H1 (cell line): Measurements from ENCODE around the gene OXTR. TPM values are rescaled to one million over a fixed set of nuclear protein-coding genes. Genes with fewer than 3 reads are reported as not detected.

Experiments
- CTCF ChIA-PET: fragments of 300-600 bp; sonication (Branson Sonifier 250); formaldehyde crosslinking; loops from one replicate; lab custom pipeline; 2021; ENCODE audit not compliant: partially characterized antibody; lab: Charles Lee
- POLR2A ChIA-PET: fragments of 300-600 bp; sonication (Branson Sonifier 250); formaldehyde crosslinking; loops from one replicate; lab custom pipeline; 2021; ENCODE audit warnings: inconsistent platforms; ENCODE audit not compliant: partially characterized antibody; lab: Charles Lee
- DNase-seq, 2 experiments: peaks; one replicate each; pipeline versions ENCODE4 v3.0.0 to v3.0.0-alpha.2; 2010 to 2022; ENCODE audit warnings: low spot score in 2 of 2, low read depth in 1 of 2, mixed read lengths in 1 of 2
- FAIRE-seq: peaks from 2 replicates; lab custom pipeline; 2011; peaks lifted over from hg19 to GRCh38; lab: Jason Lieb, UNC
- H2AFZ ChIP-seq: 2 replicates; pipeline ENCODE4 v1.8.1; 2012; ENCODE audit warnings: low read length, inconsistent platforms
- H2AK5ac ChIP-seq: 2 replicates; pipeline ENCODE4 v1.6.1; 2013; ENCODE audit warnings: low read depth, low read length
- H2BK120ac ChIP-seq: replicated peaks from 2 replicates; pipeline ENCODE3; 2013; ENCODE audit warnings: low read depth, low read length, inconsistent platforms
- H2BK12ac ChIP-seq: 2 replicates; pipeline ENCODE4 v1.6.1; 2013; ENCODE audit warnings: low read depth, low read length
- H2BK15ac ChIP-seq: 2 replicates; pipeline ENCODE4 v1.6.1; 2013; ENCODE audit warnings: low read length
- H2BK20ac ChIP-seq: 2 replicates; pipeline ENCODE4 v1.6.1; 2013; ENCODE audit warnings: low read length
- H2BK5ac ChIP-seq: 2 replicates; pipeline ENCODE4 v1.6.1; 2013; ENCODE audit warnings: low read depth, low read length
- H3K14ac ChIP-seq: 2 replicates; pipeline ENCODE4 v1.6.1; 2013; ENCODE audit warnings: inconsistent platforms; ENCODE audit not compliant: insufficient read length
- H3K18ac ChIP-seq: 2 replicates; pipeline ENCODE4 v1.6.1; 2013; ENCODE audit warnings: low read length; ENCODE audit errors: extremely low read depth
- H3K23ac ChIP-seq: 2 replicates; pipeline ENCODE4 v1.6.1; 2013; ENCODE audit warnings: inconsistent platforms; ENCODE audit not compliant: insufficient read length
- H3K23me2 ChIP-seq: 2 replicates; pipeline ENCODE4 v1.6.1; 2013; ENCODE audit warnings: low read depth, low read length
- H3K27ac ChIP-seq: 2 replicates; pipeline ENCODE4 v1.6.1; 2011; ENCODE audit warnings: low read depth, low read length, inconsistent platforms
- H3K27me3 ChIP-seq, 4 experiments: replicated peaks in 1 of 4; 1 replicate in 1 of 4; 2 replicates in 3 of 4; pipeline versions ENCODE4 v1.6.1 to v1.8.1; 2011 to 2013; ENCODE audit warnings: low read length in 3 of 4, mild to moderate bottlenecking in 3 of 4, inconsistent platforms in 2 of 4, mixed read lengths in 2 of 4, moderate library complexity in 1 of 4; ENCODE audit not compliant: control insufficient read depth in 3 of 4, insufficient read depth in 3 of 4; ENCODE audit errors: extremely low read depth in 1 of 4
- H3K36me3 ChIP-seq, 4 experiments: 2 replicates each; pipeline versions ENCODE4 v1.6.1 to v1.8.1; 2011 to 2013; ENCODE audit warnings: mild to moderate bottlenecking in 4 of 4, low read length in 3 of 4, moderate library complexity in 2 of 4, control low read depth in 1 of 4, inconsistent platforms in 1 of 4; ENCODE audit not compliant: insufficient read depth in 4 of 4, control insufficient read depth in 2 of 4
- H3K4ac ChIP-seq: replicated peaks from 2 replicates; pipeline ENCODE3; 2013; ENCODE audit warnings: low read length, low read depth, mixed read lengths, inconsistent platforms; ENCODE audit not compliant: insufficient read length
- H3K4me1 ChIP-seq, 4 experiments: replicated peaks in 1 of 4; 1 replicate in 1 of 4; 2 replicates in 3 of 4; pipeline versions ENCODE4 v1.6.1 to v1.8.1; 2011 to 2013; ENCODE audit warnings: low read length in 3 of 4, inconsistent platforms in 2 of 4, mixed read lengths in 1 of 4; ENCODE audit not compliant: insufficient read depth in 4 of 4, control insufficient read depth in 3 of 4
- H3K4me2 ChIP-seq, 2 experiments: 2 replicates each; pipeline versions ENCODE4 v1.6.1 to v1.8.1; 2011 to 2013; ENCODE audit warnings: low read depth in 2 of 2, low read length in 2 of 2, control low read depth in 1 of 2, inconsistent platforms in 1 of 2, mild to moderate bottlenecking in 1 of 2; ENCODE audit not compliant: insufficient read depth in 1 of 2
- H3K4me3 ChIP-seq, 4 experiments: fragments of 200-600, 300-600 bp in 1 of 4; sonication (generic), shearing (Covaris generic), sonication (Bioruptor Twin) in 1 of 4; 2 replicates each; pipeline versions ENCODE4 v1.5.1 to v1.8.1; 2011 to 2016; ENCODE audit warnings: low read length in 4 of 4, low read depth in 3 of 4, control low read depth in 2 of 4, inconsistent platforms in 2 of 4, mild to moderate bottlenecking in 2 of 4, mixed read lengths in 1 of 4, moderate library complexity in 1 of 4; ENCODE audit not compliant: insufficient read depth in 2 of 4; ENCODE audit errors: extremely low read depth in 1 of 4
- H3K56ac ChIP-seq: replicated peaks from 2 replicates; pipeline ENCODE3; 2013; ENCODE audit warnings: low read depth, mild to moderate bottlenecking, mixed read lengths, low read length, inconsistent platforms; ENCODE audit not compliant: insufficient read length
- H3K79me1 ChIP-seq: 2 replicates; pipeline ENCODE4 v1.6.1; 2013; ENCODE audit warnings: low read depth, low read length, control low read depth
- H3K79me2 ChIP-seq, 2 experiments: 2 replicates each; pipeline versions ENCODE4 v1.6.1 to v1.8.1; 2012 to 2013; ENCODE audit warnings: low read length in 2 of 2, mild to moderate bottlenecking in 2 of 2, inconsistent platforms in 1 of 2; ENCODE audit not compliant: insufficient read depth in 2 of 2, control insufficient read depth in 1 of 2
- H3K9ac ChIP-seq, 4 experiments: replicated peaks in 1 of 4; 1 replicate in 1 of 4; 2 replicates in 3 of 4; pipeline versions ENCODE4 v1.6.1 to v1.8.1; 2011 to 2013; ENCODE audit warnings: low read depth in 3 of 4, low read length in 3 of 4, control low read depth in 2 of 4, mild to moderate bottlenecking in 2 of 4, moderate library complexity in 2 of 4, inconsistent platforms in 1 of 4; ENCODE audit errors: extremely low read depth in 1 of 4
- H3K9me3 ChIP-seq, 2 experiments: 2 replicates each; pipeline versions ENCODE4 v1.6.1 to v1.8.1; 2012 to 2013; ENCODE audit warnings: mild to moderate bottlenecking in 2 of 2, moderate library complexity in 2 of 2, control low read depth in 1 of 2, inconsistent platforms in 1 of 2, low read depth in 1 of 2, low read length in 1 of 2, mixed read lengths in 1 of 2; ENCODE audit not compliant: insufficient read depth in 2 of 2
- H4K20me1 ChIP-seq, 2 experiments: replicated peaks in 1 of 2; 2 replicates each; pipeline versions ENCODE3 to v1.8.1; 2011 to 2013; ENCODE audit warnings: inconsistent platforms in 2 of 2, low read length in 2 of 2, mild to moderate bottlenecking in 1 of 2; ENCODE audit not compliant: insufficient read depth in 2 of 2, control insufficient read depth in 1 of 2
- H4K5ac ChIP-seq: 2 replicates; pipeline ENCODE4 v1.6.1; 2013; ENCODE audit warnings: low read length, low read depth, mixed read lengths, inconsistent platforms; ENCODE audit not compliant: insufficient read length
- H4K8ac ChIP-seq: 2 replicates; pipeline ENCODE4 v1.8.0; 2013; ENCODE audit warnings: mild to moderate bottlenecking, moderate library complexity, low read length, inconsistent platforms; ENCODE audit not compliant: insufficient read depth; ENCODE audit errors: extremely low read depth
- H4K91ac ChIP-seq: replicated peaks from 2 replicates; pipeline ENCODE3; 2013; ENCODE audit warnings: low read length, mixed read lengths, inconsistent platforms; ENCODE audit not compliant: insufficient read length
- JUN ChIP-seq: IDR thresholded peaks from 2 replicates; pipeline ENCODE4 v1.6.1; 2011; ENCODE audit warnings: low read depth, mild to moderate bottlenecking, improper control_type of control experiment, low read length
- NANOG ChIP-seq: IDR thresholded peaks from 2 replicates; pipeline ENCODE4 v1.6.1; 2011; ENCODE audit warnings: low read length, low read depth, mild to moderate bottlenecking, inconsistent platforms; ENCODE audit not compliant: insufficient read depth, poor library complexity, severe bottlenecking
- NRF1 ChIP-seq: IDR thresholded peaks from 2 replicates; pipeline ENCODE4 v1.6.1; 2011; ENCODE audit warnings: mild to moderate bottlenecking, low read depth, low read length, improper control_type of control experiment
- POLR2A ChIP-seq, 2 experiments: IDR thresholded peaks; 1 replicate in 1 of 2; 2 replicates in 1 of 2; pipeline ENCODE4 v1.6.1; 2011; ENCODE audit warnings: low read depth in 2 of 2, low read length in 2 of 2, mild to moderate bottlenecking in 2 of 2; ENCODE audit errors: control extremely low read depth in 1 of 2
- RFX5 ChIP-seq: IDR thresholded peaks from 2 replicates; pipeline ENCODE4 v1.6.1; 2011; ENCODE audit warnings: low read depth, low read length, improper control_type of control experiment, borderline replicate concordance
- SAP30 ChIP-seq: fragments of 300-600 bp; sonication (generic); IDR thresholded peaks from 2 replicates; pipeline ENCODE4 v1.7.1; 2012; ENCODE audit warnings: low read length, moderate library complexity, mild to moderate bottlenecking, inconsistent platforms; ENCODE audit not compliant: insufficient read depth, insufficient replicate concordance
- SP4 ChIP-seq: IDR thresholded peaks from 2 replicates; pipeline ENCODE4 v1.6.1; 2012; ENCODE audit warnings: low read length, inconsistent platforms
- TAF7 ChIP-seq: optimal IDR thresholded peaks from 2 replicates; pipeline ENCODE3; 2011; ENCODE audit warnings: low read depth, mild to moderate bottlenecking, inconsistent platforms, low read length, moderate library complexity, borderline replicate concordance
- TEAD4 ChIP-seq: IDR thresholded peaks from 2 replicates; pipeline ENCODE4 v1.6.1; 2012; ENCODE audit warnings: low read depth, low read length, inconsistent platforms, mixed read lengths
- WGBS, 2 experiments: shearing (Covaris generic) in 1 of 2; methylation state at CpG; one replicate each; pipeline versions ENCODE4 v1.1.6 to v1.1.7; 2013 to 2015; ENCODE audit warnings: low lambda C conversion rate in 2 of 2, mixed read lengths in 2 of 2, inconsistent platforms in 1 of 2, low coverage in 1 of 2, missing lambda C conversion rate in 1 of 2; ENCODE audit not compliant: insufficient replicate concordance in 2 of 2, insufficient coverage in 1 of 2, insufficient read length in 1 of 2; ENCODE audit errors: extremely low coverage in 1 of 2, missing lambda C conversion rate in 1 of 2; 5-methylcytosine and 5-hydroxymethylcytosine counted together
- polyA plus RNA-seq, 7 experiments: library from polyadenylated mRNA; depleted of rRNA in 3 of 7; stranded (reverse) in 5 of 7; unstranded in 2 of 7; fragments of >200 nt in 5 of 7; fragments of 200-250 nt in 2 of 7; gene quantifications; 1 replicate in 5 of 7; 2 replicates in 1 of 7; 4 replicates in 1 of 7; pipeline versions ENCODE4 v1.2.1 to v1.2.3, GENCODE V29; 2011 to 2013; ENCODE audit warnings: missing spikeins in 2 of 7, mixed read lengths in 2 of 7
- total RNA-seq: library from RNA; stranded (reverse); fragmentation: NEBNext Ultra II Directional; extraction: Animal tissue kit (Norgen Biotek cat#: 25700); gene quantifications from 2 replicates; pipeline ENCODE4 v1.2.1, GENCODE V29; 2021
- TF ChIP-seq, protein P1 (sequence below): IDR thresholded peaks from 2 replicates; pipeline ENCODE4 v1.6.1; 2011; ENCODE audit warnings: low read depth, mild to moderate bottlenecking, low read length; ENCODE audit not compliant: insufficient read depth
- TF ChIP-seq, protein P2 (sequence below): IDR thresholded peaks from 2 replicates; pipeline ENCODE4 v1.6.1; 2012; ENCODE audit warnings: low read length, inconsistent platforms

Gene OXTR
- total and polyA plus RNA-seq, 2 of the 8 experiments (the other 6 are each of a cell fraction or from before 2014, with no cell fraction given), result 0.77 to 2.3 TPM

DNA sequence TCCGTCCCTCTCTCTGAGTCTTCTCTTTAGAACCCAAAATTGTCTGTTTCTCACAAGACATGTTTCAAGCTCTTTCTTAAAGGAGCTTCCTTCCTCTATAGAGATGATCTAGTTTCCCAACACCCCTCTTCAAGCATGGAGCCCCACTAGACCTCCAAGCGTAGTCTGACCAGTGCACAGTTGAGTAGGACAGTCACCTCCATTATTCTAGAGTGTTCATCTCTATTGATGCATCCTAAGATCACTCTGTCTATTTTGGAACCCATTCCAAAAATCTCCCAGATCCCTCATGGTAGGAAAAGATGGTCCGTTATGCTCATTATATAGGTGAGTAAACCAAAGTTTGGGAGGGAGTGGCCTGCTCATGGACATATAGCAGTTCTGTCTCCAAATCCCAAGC lies 39.9 kb downstream of the OXTR start:
- no peak overlapping the region for H3K4me2 ChIP-seq
- POLR2A ChIA-PET, result interaction anchor here (0.6 kb wide), 1 partner anchor 61 kb away, joined by 3 read pairs; no protein-coding TSS in a partner anchor
- no peak for TF ChIP-seq SP4
- no peak for TF ChIP-seq NRF1
- TF ChIP-seq POLR2A (IDR thresholded peaks at IDR 0.05; ENCODE audit: control extremely low read depth in 1 of 2, low read depth in 2 of 2, low read length in 2 of 2), result no peak
- TF ChIP-seq, protein P1, sequence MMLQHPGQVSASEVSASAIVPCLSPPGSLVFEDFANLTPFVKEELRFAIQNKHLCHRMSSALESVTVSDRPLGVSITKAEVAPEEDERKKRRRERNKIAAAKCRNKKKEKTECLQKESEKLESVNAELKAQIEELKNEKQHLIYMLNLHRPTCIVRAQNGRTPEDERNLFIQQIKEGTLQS, result no peak
- TF ChIP-seq TAF7, result no peak
- TF ChIP-seq JUN, result no peak
- TF ChIP-seq, protein P2, sequence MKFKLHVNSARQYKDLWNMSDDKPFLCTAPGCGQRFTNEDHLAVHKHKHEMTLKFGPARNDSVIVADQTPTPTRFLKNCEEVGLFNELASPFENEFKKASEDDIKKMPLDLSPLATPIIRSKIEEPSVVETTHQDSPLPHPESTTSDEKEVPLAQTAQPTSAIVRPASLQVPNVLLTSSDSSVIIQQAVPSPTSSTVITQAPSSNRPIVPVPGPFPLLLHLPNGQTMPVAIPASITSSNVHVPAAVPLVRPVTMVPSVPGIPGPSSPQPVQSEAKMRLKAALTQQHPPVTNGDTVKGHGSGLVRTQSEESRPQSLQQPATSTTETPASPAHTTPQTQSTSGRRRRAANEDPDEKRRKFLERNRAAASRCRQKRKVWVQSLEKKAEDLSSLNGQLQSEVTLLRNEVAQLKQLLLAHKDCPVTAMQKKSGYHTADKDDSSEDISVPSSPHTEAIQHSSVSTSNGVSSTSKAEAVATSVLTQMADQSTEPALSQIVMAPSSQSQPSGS, result no peak
- TF ChIP-seq NANOG, result no peak
- TF ChIP-seq TEAD4, result no peak
- no peak for TF ChIP-seq RFX5
- TF ChIP-seq SAP30, result no peak

More for the DNA sequence above, 39.9 kb downstream of the OXTR start:
- Histone ChIP-seq H2BK20ac (no peak overlapping the region), H4K91ac (no peak overlapping the region), H3K23me2 (no peaks in the 10 kb centered on the region), H3K9me3 (no peaks in the 10 kb centered on the region), H2AK5ac (no peak overlapping the region), H2AFZ (no peak overlapping the region), H3K79me1 (no peaks in the 10 kb centered on the region), H3K9ac (no peak overlapping the region), H3K14ac (no peak overlapping the region), H3K4me1 (peaks cover 0 to 7% (median 3%) of the 10 kb centered on the region in 4 experiments; a peak in 4 of 7 replicates), H2BK15ac (no peak overlapping the region), H3K36me3 (no peaks in the 10 kb centered on the region), H3K18ac (no peak overlapping the region), H4K20me1 (no peaks in the 10 kb centered on the region), H4K5ac (no peak overlapping the region), H3K56ac (no peak overlapping the region), H3K4ac (no peak overlapping the region), H3K79me2 (no peaks in the 10 kb centered on the region), H2BK5ac (no peak overlapping the region), H3K4me3 (no peak overlapping the region), H4K8ac (no peak overlapping the region), H3K27me3 (peaks cover 0 to 2% (median 0%) of the 10 kb centered on the region in 4 experiments; a peak in 2 of 7 replicates), H2BK120ac (no peak overlapping the region), H2BK12ac (no peak overlapping the region), H3K27ac (no peak overlapping the region), H3K23ac (no peak overlapping the region)
- CTCF ChIA-PET, result interaction anchor here (0.5 to 6.5 kb wide), 9 partner anchors 10 to 675 kb away, joined by 3 to 37 read pairs (median 8); partner anchors contain the start of gene OXTR
- 82% methylated on average over 3 of the region's 3 CpGs; no CpG with 5 or more reads in 1 of the 2 experiments for WGBS, 2 experiments
- no peak for FAIRE-seq
- no peak for DNase-seq
